Stimulated activated CD4-positive, alpha-beta T cell treated with anti-CD3 and anti-CD28 coated beads, TNF-alpha, amount 100 ng/mL, for 1 hour (primary cell): ENCODE measurements around the gene ZNF311.
"Not testable (repeated sequence)": the region's sequence is repeated elsewhere in the genome, so short reads cannot be mapped to it uniquely, and the experiment has no call there.

Experiments
- DNase-seq, 3 donors: peaks; one replicate each; pipeline ENCODE4 v3.0.0-alpha.2; 2020; ENCODE audit warnings: low read depth in 3 of 3, low spot score in 1 of 3

ZNF311 gene

DNA sequence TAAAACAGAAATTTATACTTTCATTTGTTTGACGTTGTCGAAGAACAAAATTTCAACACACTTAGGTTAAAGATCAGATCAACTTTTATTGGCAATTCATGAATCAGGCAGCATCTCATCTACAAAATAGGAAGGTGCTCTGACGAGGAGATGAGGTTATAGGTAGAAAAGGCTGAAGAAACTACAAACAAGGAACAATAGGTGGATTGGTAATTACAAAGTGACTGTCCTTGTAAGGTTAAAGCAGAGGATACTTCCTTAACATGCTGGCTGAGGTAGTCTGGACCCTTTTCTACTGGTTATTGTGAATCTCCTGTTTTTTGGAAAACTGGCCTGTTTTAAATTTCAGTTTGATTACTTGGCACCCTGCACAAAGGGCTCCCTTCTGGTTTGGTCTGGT is 48.8 kb downstream of the ZNF311 start:
- no peak for DNase-seq

DNA sequence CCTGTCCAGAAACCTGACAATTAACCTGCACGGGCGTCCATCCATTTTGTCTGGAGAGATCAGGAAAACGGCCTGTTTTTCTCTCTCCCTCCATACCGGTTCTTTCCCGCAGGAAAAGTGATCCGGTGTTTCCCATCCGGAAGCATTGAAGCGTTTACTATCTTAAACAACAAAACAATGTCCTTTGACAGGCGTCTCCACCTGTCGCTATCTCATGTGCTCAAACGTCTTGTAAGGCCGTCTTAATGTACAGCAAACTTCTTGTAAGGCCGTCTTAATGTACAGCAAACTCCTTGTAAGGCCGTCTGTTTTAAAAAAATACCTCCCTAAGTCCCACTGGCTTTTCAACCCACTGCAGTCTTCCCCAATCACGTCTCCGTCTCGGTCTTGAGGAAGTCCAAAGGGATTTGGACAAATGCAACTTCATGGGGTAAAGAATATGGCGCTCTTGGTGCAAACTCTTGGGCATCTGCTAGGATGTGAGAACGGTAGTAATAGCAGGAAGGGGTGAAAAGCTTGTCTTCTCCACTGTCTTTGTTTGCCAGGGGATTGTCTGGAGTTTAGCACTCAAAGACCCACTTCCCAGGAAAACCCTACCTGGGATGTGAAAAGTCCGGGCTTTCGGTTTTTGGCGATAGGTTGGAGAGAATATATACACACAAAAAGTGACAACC is 51.4 kb downstream of the ZNF311 start:
- DNase-seq, result no peak

DNA sequence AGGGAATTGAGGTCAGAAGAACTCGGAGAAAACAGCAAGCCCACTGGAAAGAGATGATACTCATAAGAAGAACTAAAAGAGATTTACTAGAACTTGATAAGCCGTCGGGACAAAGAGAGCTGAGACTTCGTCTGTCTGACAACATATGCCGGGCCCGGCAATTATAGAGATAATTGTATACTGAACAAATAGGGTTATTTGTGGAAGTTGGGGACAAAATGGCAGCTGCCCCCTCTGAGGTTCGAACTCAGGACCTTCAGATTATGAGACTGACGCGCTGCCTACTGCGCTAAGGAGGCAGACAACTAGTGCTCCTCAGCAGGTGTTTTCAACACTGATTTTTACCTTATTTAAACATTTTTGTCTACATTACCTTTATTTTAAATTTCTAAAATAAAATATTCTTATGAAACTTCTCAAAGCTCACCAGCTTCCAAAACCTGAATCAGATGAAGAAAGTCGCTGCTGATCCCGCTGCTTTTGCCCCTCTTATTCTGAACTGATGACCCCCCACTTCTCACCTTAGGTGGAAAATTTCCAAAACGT is 52.0 kb downstream of the ZNF311 start:
- DNase-seq, result peak in 2 of 3 donors; percentile 19 to 55

DNA sequence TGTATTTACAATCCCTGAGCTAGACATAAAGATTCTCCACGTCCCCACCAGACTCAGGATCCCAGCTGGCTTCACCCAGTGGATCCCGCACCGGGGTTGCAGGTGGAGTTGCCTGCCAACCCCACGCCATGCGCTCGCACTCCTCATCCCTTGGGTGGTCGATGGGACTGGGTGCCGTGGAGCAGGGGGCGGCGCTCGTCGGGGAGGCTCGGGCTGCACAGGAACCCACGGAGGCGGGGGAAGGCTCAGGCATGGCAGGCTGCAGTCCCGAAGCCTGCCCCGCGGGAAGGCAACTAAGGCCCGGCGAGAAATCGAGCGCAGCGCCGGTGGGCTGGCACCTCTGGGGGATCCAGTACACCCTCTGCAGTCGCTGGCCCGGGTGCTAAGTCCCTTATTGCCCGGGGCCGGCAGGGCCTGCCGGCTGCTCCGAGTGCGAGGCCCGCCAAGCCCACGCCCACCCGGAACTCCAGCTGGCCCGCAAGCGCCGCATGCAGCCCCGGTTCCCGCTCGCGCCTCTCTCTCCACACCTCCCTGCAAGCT is 55.4 kb downstream of the ZNF311 start:
- not testable (repeated sequence) for DNase-seq

DNA sequence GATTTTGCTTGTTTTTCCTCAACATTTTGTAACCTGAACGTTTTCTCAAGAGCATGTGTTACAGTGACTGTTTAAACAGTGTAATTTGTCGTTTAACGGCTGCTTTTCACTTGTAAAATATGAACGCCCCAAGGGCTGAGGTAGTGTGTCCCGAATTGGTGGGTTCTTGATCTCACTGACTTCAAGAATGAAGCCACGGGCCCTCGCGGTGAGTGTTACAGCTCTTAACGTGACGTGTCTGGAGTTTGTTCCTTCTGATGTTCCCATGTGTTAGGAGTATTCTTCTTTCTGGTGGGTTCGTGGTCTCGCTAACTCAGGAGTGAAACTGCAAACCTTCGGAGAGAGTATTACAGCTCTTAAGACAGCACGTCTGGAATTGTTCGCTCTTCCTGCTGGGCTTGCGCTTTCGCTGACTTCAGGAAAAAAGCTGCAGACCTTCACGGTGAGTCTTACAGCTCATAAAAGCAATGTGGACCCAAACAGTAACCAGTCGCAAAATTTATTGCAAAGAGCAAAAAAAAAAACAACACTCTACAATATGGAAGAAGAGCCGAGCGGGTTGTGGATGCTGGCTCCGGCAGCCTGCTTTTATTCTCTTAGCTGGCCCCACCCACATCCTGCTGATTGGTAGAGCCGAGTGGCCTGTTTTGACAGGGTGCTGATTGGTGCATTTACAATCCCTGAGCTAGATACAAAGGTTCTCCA is 56.2 kb downstream of the ZNF311 start:
- no peak for DNase-seq

DNA sequence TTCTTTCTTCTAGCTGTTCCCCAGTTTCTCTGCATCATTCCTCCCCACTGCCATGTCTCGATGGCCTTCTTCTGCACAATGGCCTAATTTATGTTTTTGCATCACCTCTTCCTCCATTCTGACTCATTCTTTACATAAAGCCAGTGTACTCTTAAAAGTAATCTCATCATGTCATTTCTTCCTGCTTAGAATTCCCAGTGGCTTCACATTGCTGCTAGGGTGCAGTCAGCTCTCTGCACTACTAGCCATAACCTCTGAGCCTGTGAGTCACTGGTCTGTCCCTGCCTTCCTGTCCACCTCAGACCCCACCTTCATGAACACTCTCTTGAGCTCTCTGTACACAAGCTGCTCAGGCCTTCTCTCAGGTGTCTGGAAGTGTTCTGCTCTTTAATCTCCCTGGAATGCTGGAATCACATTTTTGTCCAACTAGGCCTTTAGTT is 57.3 kb downstream of the ZNF311 start:
- no peak for DNase-seq

DNA sequence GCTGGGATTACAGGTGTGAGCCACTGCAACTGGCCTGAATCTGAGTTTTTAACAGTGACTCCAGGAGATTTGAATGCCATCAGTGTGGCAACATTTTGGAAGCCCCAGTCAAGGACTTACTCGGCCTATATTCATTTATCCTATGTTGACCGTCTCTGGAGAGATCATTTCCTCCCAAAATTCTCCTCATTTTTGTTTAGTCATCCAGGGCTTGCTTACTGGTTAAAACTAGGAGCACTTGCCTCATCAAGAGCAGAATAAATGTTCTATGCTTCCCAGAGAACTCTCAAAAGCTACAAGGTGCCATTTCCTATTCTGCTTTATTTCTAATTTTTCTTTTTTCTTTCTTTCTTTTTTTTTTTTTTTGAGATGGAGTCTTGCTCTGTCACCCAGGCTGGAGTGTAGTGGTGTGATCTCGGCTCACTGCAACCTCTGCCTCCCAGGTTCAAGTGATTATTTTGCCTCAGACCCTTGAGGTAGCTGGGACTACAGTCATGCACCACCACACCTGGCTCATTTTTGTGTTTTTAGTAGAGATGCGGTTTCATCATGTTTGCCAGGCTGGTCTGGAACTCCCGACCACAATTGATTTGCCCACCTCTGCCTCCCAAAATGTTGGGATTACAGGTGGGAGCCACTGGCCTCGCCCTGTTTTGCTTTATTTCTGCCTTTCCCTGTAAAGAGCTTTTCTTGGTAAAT is 57.9 kb downstream of the ZNF311 start:
- no peak for DNase-seq

DNA sequence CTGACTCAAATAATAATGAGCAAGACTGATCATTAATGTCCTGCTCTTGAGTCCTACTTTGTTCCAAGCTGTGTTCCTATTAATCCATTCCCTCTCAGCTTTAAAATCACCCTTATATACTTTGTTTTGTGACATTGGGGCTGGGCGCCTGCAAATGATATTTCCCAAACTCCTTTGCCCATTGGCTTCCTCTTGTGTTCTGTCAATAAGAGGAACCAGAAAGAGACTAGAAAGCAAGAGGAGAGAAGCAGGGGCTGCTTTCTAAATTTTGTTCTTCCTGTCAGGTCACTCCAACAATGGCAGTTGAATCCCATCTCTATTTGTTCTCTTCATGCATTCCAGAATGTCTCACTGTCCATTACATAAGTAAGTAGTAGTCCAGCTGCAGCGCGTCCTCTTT is 59.8 kb downstream of the ZNF311 start:
- no peak for DNase-seq
